Transverse colon (tissue), 4 donors: ENCODE results near the gene TGFB1. TPM values are rescaled to one million over a fixed set of nuclear protein-coding genes. Genes with fewer than 3 reads are reported as not detected.
A peak's percentile ranks its signal among the peaks of the same experiment; 100 is the strongest.

Source experiments
- DNase-seq: peaks from one replicate; pipeline ENCODE4 v3.0.0-alpha.2; 2019
- H3K27ac ChIP-seq, 4 donors: fragments of 200-600 bp; sonication (generic); 2 replicates each; pipeline ENCODE4 v1.5.1; 2016 to 2018; ENCODE audit warnings: inconsistent platforms in 4 of 4
- H3K27me3 ChIP-seq: fragments of 200-600 bp; sonication (generic); 2 replicates; pipeline ENCODE4 v1.5.1; 2017; ENCODE audit warnings: inconsistent platforms
- H3K36me3 ChIP-seq, 4 donors: fragments of 200-600 bp; sonication (generic); 2 replicates each; pipeline ENCODE4 v1.5.1; 2017 to 2019; ENCODE audit warnings: inconsistent platforms in 4 of 4
- H3K4me1 ChIP-seq, 4 donors: fragments of 200-600 bp; sonication (generic); 2 replicates each; pipeline ENCODE4 v1.5.1; 2017 to 2020; ENCODE audit warnings: inconsistent platforms in 4 of 4
- H3K4me3 ChIP-seq, 4 donors: fragments of 200-600 bp; sonication (generic); 1 replicate in 1 of 4; 2 replicates in 3 of 4; pipeline versions ENCODE4 v1.5.1 to v1.6.1; 2017 to 2019; ENCODE audit warnings: inconsistent platforms in 4 of 4
- H3K9me3 ChIP-seq, 2 donors: fragments of 200-600 bp; sonication (generic); 2 replicates each; pipeline ENCODE4 v1.5.1; 2017 to 2019; ENCODE audit warnings: inconsistent platforms in 2 of 2
- EP300 ChIP-seq: sonication (generic); formaldehyde crosslinking; IDR thresholded peaks from one replicate; pipeline ENCODE4 v1.6.1; 2017; ENCODE audit warnings: antibody characterized with exemption, low read depth
- POLR2A ChIP-seq: fragments of 450-650 bp; IDR thresholded peaks from one replicate; pipeline ENCODE4 v1.6.1; 2016; ENCODE audit warnings: antibody characterized with exemption, mild to moderate bottlenecking, moderate library complexity
- POLR2AphosphoS5 ChIP-seq, 3 donors: sonication (generic); formaldehyde crosslinking; IDR thresholded peaks; one replicate each; pipeline ENCODE4 v1.6.1; 2016; ENCODE audit warnings: antibody characterized with exemption in 3 of 3
- WGBS, 2 donors: methylation state at CpG; one replicate each; pipeline ENCODE4 v1.1.5; 2018; ENCODE audit warnings: low coverage in 1 of 2; 5-methylcytosine and 5-hydroxymethylcytosine counted together
- in situ Hi-C, 4 donors: fragments of 200-750 bp; cut with MboI; loops; one replicate each; pipeline versions ENCODE4 v1.15.0 to v1.15.1; 2017; ENCODE audit warnings: low sequenced_read_pairs in 3 of 4, low pct_ligation_motif_present in 1 of 4, low pct_unique_long_range_greater_than_20kb in 1 of 4
- intact Hi-C: fragments of 100-400 bp; cut with DNase I; formaldehyde crosslinking; loops from one replicate; pipeline ENCODE4 v1.15.1; 2023; ENCODE audit warnings: low total_unique reads
- total RNA-seq, 4 donors: library from RNA; depleted of rRNA; stranded (reverse); fragments of >200 nt; gene quantifications; one replicate each; pipeline ENCODE4 v1.1.0, GENCODE V29; 2016
- TF ChIP-seq, protein P1 (sequence below), 5 experiments: fragments of 200-600 bp in 3 of 5; fragments of 450-650 bp in 2 of 5; sonication (generic) in 3 of 5; IDR thresholded peaks; 1 replicate in 2 of 5; 2 replicates in 3 of 5; pipeline ENCODE4 v1.5.1; 2016 to 2017; ENCODE audit warnings: antibody characterized with exemption in 5 of 5, inconsistent platforms in 3 of 5, mild to moderate bottlenecking in 2 of 5, moderate library complexity in 1 of 5

Gene TGFB1
- total RNA-seq, 4 donors from 2014 or later = 4.4 to 30.3 (median 9.7) TPM

DNA sequence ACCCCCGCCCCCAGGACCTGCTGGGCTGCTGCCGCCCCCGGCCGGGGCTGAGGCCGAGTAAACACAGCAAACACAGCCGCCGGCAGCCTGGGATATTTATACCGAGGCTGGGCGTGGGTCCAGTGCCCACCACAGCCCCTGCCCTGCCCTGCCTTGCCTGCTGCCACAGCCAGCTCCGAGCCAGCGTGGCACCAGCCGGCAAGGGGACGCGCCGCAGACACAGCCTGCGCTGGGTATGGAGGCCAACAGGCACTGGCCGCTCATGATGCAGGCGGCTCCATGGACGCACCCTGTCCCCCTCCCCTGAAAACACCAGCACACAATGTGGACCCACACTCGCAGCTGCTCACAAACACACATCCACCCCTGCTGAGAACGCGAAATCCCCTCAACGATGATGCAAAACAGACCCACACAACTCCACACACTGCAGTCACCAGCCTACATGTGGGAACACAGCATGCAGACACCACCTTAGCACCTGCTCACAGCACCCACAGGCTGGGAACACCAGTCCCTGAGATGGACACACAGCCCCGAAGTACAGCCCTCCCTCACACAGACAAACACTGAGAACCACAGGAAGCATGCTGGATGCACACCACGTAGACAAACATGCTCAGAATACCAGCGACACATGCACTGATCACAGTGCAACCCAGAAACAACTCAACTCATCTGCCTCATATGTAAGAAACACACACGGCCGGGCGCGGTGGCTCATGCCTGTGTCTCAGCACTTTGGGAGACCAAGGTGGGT lies 27.6 kb downstream of the TGFB1 start:
- 17 to 58% methylated on average over 4 to 29 of the region's 30 CpGs for WGBS, 2 donors
- DNase-seq = peak; percentile 39
- peaks cover 20% of the 10 kb centered on the region for H3K27me3 ChIP-seq
- H3K4me3 ChIP-seq = peak overlapping the region in 1 of 4 donors; percentile 19
- H3K9me3 ChIP-seq = no peaks in the 10 kb centered on the region
- intact Hi-C loops (no loop called here), in situ Hi-C loops (loop anchor here in 1 of 4 donors (25.0 kb wide), 1 partner anchor 236 kb away; no protein-coding TSS in a partner anchor)
- H3K36me3 ChIP-seq = no peaks in the 10 kb centered on the region
- H3K27ac ChIP-seq = peak overlapping the region; percentile 78 to 89 (median 83)
- TF ChIP-seq, protein P1, sequence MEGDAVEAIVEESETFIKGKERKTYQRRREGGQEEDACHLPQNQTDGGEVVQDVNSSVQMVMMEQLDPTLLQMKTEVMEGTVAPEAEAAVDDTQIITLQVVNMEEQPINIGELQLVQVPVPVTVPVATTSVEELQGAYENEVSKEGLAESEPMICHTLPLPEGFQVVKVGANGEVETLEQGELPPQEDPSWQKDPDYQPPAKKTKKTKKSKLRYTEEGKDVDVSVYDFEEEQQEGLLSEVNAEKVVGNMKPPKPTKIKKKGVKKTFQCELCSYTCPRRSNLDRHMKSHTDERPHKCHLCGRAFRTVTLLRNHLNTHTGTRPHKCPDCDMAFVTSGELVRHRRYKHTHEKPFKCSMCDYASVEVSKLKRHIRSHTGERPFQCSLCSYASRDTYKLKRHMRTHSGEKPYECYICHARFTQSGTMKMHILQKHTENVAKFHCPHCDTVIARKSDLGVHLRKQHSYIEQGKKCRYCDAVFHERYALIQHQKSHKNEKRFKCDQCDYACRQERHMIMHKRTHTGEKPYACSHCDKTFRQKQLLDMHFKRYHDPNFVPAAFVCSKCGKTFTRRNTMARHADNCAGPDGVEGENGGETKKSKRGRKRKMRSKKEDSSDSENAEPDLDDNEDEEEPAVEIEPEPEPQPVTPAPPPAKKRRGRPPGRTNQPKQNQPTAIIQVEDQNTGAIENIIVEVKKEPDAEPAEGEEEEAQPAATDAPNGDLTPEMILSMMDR (IDR thresholded peaks at IDR 0.05) = no peak
- TF ChIP-seq POLR2AphosphoS5 (IDR thresholded peaks at IDR 0.05) (peak in 2 of 3 donors; percentile 0 to 21), POLR2A (peak; percentile 31), EP300 (no peak)
- peaks cover 31 to 82% (median 52%) of the 10 kb centered on the region in 4 donors for H3K4me1 ChIP-seq

DNA sequence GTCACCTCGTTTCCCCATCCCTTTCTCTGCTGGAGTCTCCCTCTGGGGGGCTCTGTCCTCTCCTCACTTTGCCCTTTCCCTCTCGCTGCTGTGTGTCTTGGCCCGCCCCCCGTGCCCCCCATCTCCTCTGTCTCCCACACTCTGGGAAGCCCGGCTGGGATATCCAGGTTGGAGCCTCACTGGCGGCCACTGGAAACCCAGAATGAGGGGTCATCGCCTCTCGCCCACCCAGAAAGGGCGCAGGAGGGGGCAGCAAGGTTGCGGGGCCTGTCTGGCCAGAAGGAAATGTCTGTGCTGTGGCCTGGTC lies 28.1 kb downstream of the TGFB1 start:
- no peak for TF ChIP-seq POLR2AphosphoS5 (IDR thresholded peaks at IDR 0.05)
- intact Hi-C loops (no loop called here), in situ Hi-C loops (loop anchor here in 1 of 4 donors (25.0 kb wide), 1 partner anchor 237 kb away; no protein-coding TSS in a partner anchor)
- H3K27ac ChIP-seq = peak overlapping the region; percentile 78 to 89 (median 83)
- peak overlapping the region in 1 of 4 donors; percentile 19 for H3K4me3 ChIP-seq
- 26 to 47% methylated on average over 2 to 10 of the region's 10 CpGs for WGBS, 2 donors
- DNase-seq = no peak
- H3K9me3 ChIP-seq = no peaks in the 10 kb centered on the region
- peaks cover 31 to 80% (median 52%) of the 10 kb centered on the region in 4 donors for H3K4me1 ChIP-seq
- H3K27me3 ChIP-seq = peaks cover 20% of the 10 kb centered on the region
- peaks cover 0 to 2% (median 0%) of the 10 kb centered on the region in 4 donors for H3K36me3 ChIP-seq

DNA sequence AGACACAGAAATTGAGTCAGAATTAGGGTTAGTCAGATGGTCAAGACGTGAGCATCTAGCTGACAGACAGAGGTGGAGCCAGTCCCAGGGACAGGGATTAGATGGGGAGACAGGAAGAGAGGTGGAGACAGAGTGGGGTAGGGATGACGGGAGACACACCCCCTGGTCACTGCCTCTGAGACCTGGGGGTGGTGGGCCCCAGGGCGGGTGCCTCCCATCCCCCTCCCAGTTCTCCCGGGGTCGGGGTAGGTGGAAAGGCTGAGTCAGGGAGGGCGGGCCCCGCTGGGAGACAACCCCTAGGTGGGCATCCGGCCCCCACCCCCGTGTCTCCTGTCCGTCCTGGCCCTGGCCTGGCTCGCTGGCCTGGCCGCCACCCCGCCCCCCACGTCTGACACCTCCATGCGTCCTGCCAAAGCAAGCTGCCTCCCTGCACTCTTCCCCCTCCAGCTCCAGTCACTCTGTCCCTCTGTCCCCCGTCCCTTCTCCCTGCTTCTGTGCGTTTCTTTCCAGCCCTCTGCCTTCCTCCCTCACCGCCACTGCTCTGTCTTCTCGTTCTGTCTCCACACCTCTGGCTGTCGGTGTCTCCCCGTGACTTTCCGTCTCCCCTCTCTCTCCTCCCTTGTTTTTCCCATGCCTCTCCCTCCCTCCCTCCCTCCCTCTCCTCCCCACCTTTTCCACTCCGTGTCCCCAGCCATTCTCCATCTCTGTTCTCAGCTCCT lies 28.6 kb downstream of the TGFB1 start:
- Histone ChIP-seq H3K27me3 (peaks cover 20% of the 10 kb centered on the region), H3K27ac (peak overlapping the region; percentile 78 to 89 (median 83)), H3K9me3 (no peaks in the 10 kb centered on the region), H3K4me1 (peaks cover 31 to 80% (median 52%) of the 10 kb centered on the region in 4 donors), H3K4me3 (peak overlapping the region in 1 of 4 donors; percentile 19), H3K36me3 (peaks cover 0 to 6% (median 0%) of the 10 kb centered on the region in 4 donors)
- peak; percentile 57 for DNase-seq
- TF ChIP-seq POLR2AphosphoS5 (IDR thresholded peaks at IDR 0.05) = no peak
- TF ChIP-seq, protein P1 (IDR thresholded peaks at IDR 0.05) = no peak
- no peak for TF ChIP-seq POLR2A
- intact Hi-C loops (no loop called here), in situ Hi-C loops (loop anchor here in 1 of 4 donors (25.0 kb wide), 1 partner anchor 237 kb away; no protein-coding TSS in a partner anchor)
- 9 to 22% methylated on average over 9 to 21 of the region's 23 CpGs for WGBS, 2 donors

DNA sequence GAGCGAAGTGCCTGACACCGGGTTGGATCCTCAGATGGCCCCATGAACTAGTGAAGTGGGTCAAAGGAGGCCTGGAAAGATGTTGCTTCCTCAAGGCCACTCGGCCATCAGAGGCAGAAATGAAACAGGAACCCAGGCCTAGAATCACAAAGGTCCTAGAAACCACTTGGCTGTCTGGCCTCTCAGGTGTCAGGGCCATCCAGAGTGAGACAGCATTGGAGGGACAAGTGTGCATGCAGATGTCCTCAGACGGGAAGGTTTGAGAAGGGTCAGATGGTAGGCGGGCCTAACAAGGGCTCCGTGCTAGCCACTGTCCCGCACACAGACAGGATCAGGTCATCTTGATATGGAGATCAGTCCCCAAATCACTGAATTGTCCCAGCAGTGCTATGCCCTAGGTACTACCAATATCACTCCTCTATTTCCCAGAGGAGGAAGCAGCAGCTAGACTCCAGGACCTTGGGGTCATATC lies 29.5 kb downstream of the TGFB1 start:
- DNase-seq = no peak
- 75% methylated on average over 7 of the region's 7 CpGs; no CpG with 5 or more reads in 1 of the 2 donors for WGBS, 2 donors
- peaks cover 31 to 79% (median 52%) of the 10 kb centered on the region in 4 donors for H3K4me1 ChIP-seq
- H3K27me3 ChIP-seq = peaks cover 20% of the 10 kb centered on the region
- H3K27ac ChIP-seq = peak overlapping the region; percentile 78 to 89 (median 83)
- intact Hi-C loops = no loop called here
- no peaks in the 10 kb centered on the region for H3K9me3 ChIP-seq
- H3K36me3 ChIP-seq = peaks cover 0 to 6% (median 0%) of the 10 kb centered on the region in 4 donors
- no peak overlapping the region for H3K4me3 ChIP-seq
- TF ChIP-seq, protein P1 (IDR thresholded peaks at IDR 0.05) = no peak
- TF ChIP-seq EP300 = no peak
- TF ChIP-seq POLR2A = no peak
- no peak for TF ChIP-seq POLR2AphosphoS5 (IDR thresholded peaks at IDR 0.05)
- in situ Hi-C loops = no loop called here
